ENCODE measurements around the gene KLF7.

DNA sequence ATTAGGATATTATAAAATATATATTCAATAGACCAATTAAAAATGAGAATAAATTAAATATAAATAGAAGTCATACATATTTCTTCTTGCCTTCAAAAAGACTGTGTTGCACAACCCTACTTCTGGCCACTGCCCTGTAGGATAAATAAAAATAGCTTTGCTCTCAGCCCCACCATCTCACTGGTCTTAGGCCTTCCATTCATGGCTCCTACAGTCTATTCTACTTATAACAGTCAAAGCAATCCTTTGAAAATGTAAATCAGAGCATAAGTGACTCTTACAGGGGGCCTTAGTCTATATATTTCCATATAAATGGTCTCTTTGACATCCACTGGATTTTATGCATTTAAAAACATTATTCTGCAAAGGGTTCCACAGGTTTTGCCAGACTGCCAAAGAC lies 72.9 kb downstream of the KLF7 start:
- TF ChIP-seq CTCF (conservative IDR thresholded peaks at IDR 0.05; ENCODE audit: low read depth, low read length) (no peak), EZH2 (IDR thresholded peaks at IDR 0.05; ENCODE audit: low read length, unreplicated experiment) (no peak)

Data from PC-3 (cell line).